IPS-18a (cell line): ENCODE measurements around the gene SUN2.
"Not testable (repeated sequence)": the region's sequence is repeated elsewhere in the genome, so short reads cannot be mapped to it uniquely, and the experiment has no call there.

Source experiments
- H3K27ac ChIP-seq: one replicate; pipeline ENCODE4 v1.5.1; 2013; ENCODE audit warnings: low read length
- H3K27me3 ChIP-seq: one replicate; pipeline ENCODE4 v1.6.1; 2013; ENCODE audit warnings: mild to moderate bottlenecking, low read length; ENCODE audit not compliant: control insufficient read depth, insufficient read depth
- H3K36me3 ChIP-seq: one replicate; pipeline ENCODE4 v1.6.1; 2013; ENCODE audit warnings: low read depth, low read length; ENCODE audit not compliant: control insufficient read depth
- H3K4me1 ChIP-seq: one replicate; pipeline ENCODE4 v1.6.1; 2013; ENCODE audit warnings: low read depth, low read length; ENCODE audit not compliant: control insufficient read depth
- H3K4me3 ChIP-seq: one replicate; pipeline ENCODE4 v1.5.1; 2013; ENCODE audit warnings: low read length
- H3K9ac ChIP-seq: one replicate; pipeline ENCODE4 v1.6.1; 2013; ENCODE audit warnings: mild to moderate bottlenecking, low read length, moderate library complexity
- H3K9me3 ChIP-seq: one replicate; pipeline ENCODE4 v1.6.1; 2013; ENCODE audit warnings: low read depth, low read length; ENCODE audit not compliant: control insufficient read depth

SUN2 gene

GRCh38 chr22:38755911-38756532 lies at the start of gene SUN2:
Gene SUN2 (minus strand): TSS chr22:38755998. CDS start chr22:38752628, 3,370 bp downstream.
- no peak within 1 kb of the TSS for H3K27ac ChIP-seq
- no peaks in the 10 kb centered on the region for H3K36me3 ChIP-seq
- no peaks in the 10 kb centered on the region for H3K9me3 ChIP-seq
- H3K4me1 ChIP-seq, result peaks cover 5% of the 10 kb centered on the region
- H3K4me3 ChIP-seq, result peak within 1 kb of the TSS; percentile 71
- peaks cover 10% of the 10 kb centered on the region for H3K27me3 ChIP-seq
- peak within 1 kb of the TSS; percentile 42 for H3K9ac ChIP-seq

GRCh38 chr22:38805041-38805593 lies 49.3 kb upstream of the SUN2 start:
- not testable (repeated sequence) for H3K4me3 ChIP-seq, H3K27me3 ChIP-seq, H3K4me1 ChIP-seq, H3K9ac ChIP-seq, H3K27ac ChIP-seq, H3K36me3 ChIP-seq, H3K9me3 ChIP-seq

- Histone ChIP-seq H3K9ac (no peak overlapping the region), H3K4me3 (peak overlapping the region; percentile 56), H3K27me3 (peaks cover 10% of the 10 kb centered on the region), H3K36me3 (no peaks in the 10 kb centered on the region), H3K9me3 (no peaks in the 10 kb centered on the region), H3K27ac (no peak overlapping the region), H3K4me1 (no peaks in the 10 kb centered on the region)
These were observed 46.9 kb upstream of the SUN2 start for GRCh38 chr22:38802671-38803121.

GRCh38 chr22:38799265-38800002 lies 43.6 kb upstream of the SUN2 start:
- Histone ChIP-seq H3K4me3 (no peak overlapping the region), H3K4me1 (peaks cover 2% of the 10 kb centered on the region), H3K36me3 (no peaks in the 10 kb centered on the region), H3K9me3 (no peaks in the 10 kb centered on the region), H3K9ac (no peak overlapping the region), H3K27ac (no peak overlapping the region), H3K27me3 (peaks cover 20% of the 10 kb centered on the region)

GRCh38 chr22:38798496-38798895 lies 42.7 kb upstream of the SUN2 start:
- no peaks in the 10 kb centered on the region for H3K36me3 ChIP-seq
- H3K27me3 ChIP-seq, result peaks cover 20% of the 10 kb centered on the region
- H3K27ac ChIP-seq, result no peak overlapping the region
- no peaks in the 10 kb centered on the region for H3K9me3 ChIP-seq
- no peak overlapping the region for H3K4me3 ChIP-seq
- peaks cover 4% of the 10 kb centered on the region for H3K4me1 ChIP-seq
- no peak overlapping the region for H3K9ac ChIP-seq

- no peaks in the 10 kb centered on the region for H3K36me3 ChIP-seq
- H3K4me3 ChIP-seq, result no peak overlapping the region
- no peaks in the 10 kb centered on the region for H3K9me3 ChIP-seq
- no peak overlapping the region for H3K9ac ChIP-seq
- peaks cover 15% of the 10 kb centered on the region for H3K27me3 ChIP-seq
- H3K4me1 ChIP-seq, result peaks cover 10% of the 10 kb centered on the region
- H3K27ac ChIP-seq, result no peak overlapping the region
These were observed 40.6 kb upstream of the SUN2 start for GRCh38 chr22:38796262-38796957.

- H3K36me3 ChIP-seq, result no peaks in the 10 kb centered on the region
- H3K9ac ChIP-seq, result no peak overlapping the region
- H3K27me3 ChIP-seq, result peaks cover 15% of the 10 kb centered on the region
- H3K9me3 ChIP-seq, result no peaks in the 10 kb centered on the region
- H3K4me1 ChIP-seq, result peaks cover 10% of the 10 kb centered on the region
- no peak overlapping the region for H3K27ac ChIP-seq
- H3K4me3 ChIP-seq, result no peak overlapping the region
These were observed 39.8 kb upstream of the SUN2 start for GRCh38 chr22:38795569-38795968.

GRCh38 chr22:38793721-38794466 lies 38.1 kb upstream of the SUN2 start, which contains the start of gene DNAL4:
Gene DNAL4 (minus strand): TSS chr22:38794143. CDS start chr22:38782731, 11,412 bp downstream.
- H3K36me3 ChIP-seq, result no peaks in the 10 kb centered on the region
- H3K9me3 ChIP-seq, result no peaks in the 10 kb centered on the region
- peaks cover 15% of the 10 kb centered on the region for H3K27me3 ChIP-seq
- no peak within 1 kb of the TSS for H3K27ac ChIP-seq
- H3K4me3 ChIP-seq, result peak within 1 kb of the TSS; percentile 85
- H3K9ac ChIP-seq, result peak within 1 kb of the TSS; percentile 64
- H3K4me1 ChIP-seq, result peaks cover 10% of the 10 kb centered on the region

GRCh38 chr22:38793317-38793716 lies 37.5 kb upstream of the SUN2 start:
- peak overlapping the region; percentile 64 for H3K9ac ChIP-seq
- H3K36me3 ChIP-seq, result no peaks in the 10 kb centered on the region
- H3K27ac ChIP-seq, result no peak overlapping the region
- peaks cover 10% of the 10 kb centered on the region for H3K4me1 ChIP-seq
- peak overlapping the region; percentile 85 for H3K4me3 ChIP-seq
- no peaks in the 10 kb centered on the region for H3K9me3 ChIP-seq
- H3K27me3 ChIP-seq, result peaks cover 15% of the 10 kb centered on the region

- no peak overlapping the region for H3K27ac ChIP-seq
- H3K27me3 ChIP-seq, result peaks cover 12% of the 10 kb centered on the region
- H3K4me1 ChIP-seq, result peaks cover 10% of the 10 kb centered on the region
- H3K9ac ChIP-seq, result peak overlapping the region; percentile 64
- H3K4me3 ChIP-seq, result peak overlapping the region; percentile 85
- H3K36me3 ChIP-seq, result no peaks in the 10 kb centered on the region
- H3K9me3 ChIP-seq, result no peaks in the 10 kb centered on the region
These were observed 37.0 kb upstream of the SUN2 start for GRCh38 chr22:38792833-38793232.

GRCh38 chr22:38789606-38790005 lies 33.8 kb upstream of the SUN2 start:
- no peak overlapping the region for H3K9ac ChIP-seq
- H3K27ac ChIP-seq, result no peak overlapping the region
- H3K27me3 ChIP-seq, result no peaks in the 10 kb centered on the region
- H3K4me1 ChIP-seq, result peaks cover 10% of the 10 kb centered on the region
- H3K4me3 ChIP-seq, result no peak overlapping the region
- H3K9me3 ChIP-seq, result no peaks in the 10 kb centered on the region
- no peaks in the 10 kb centered on the region for H3K36me3 ChIP-seq
